Endothelial cell of umbilical vein (primary cell): ENCODE measurements around the gene CFI. TPM values are rescaled to one million over a fixed set of nuclear protein-coding genes. Genes with fewer than 3 reads are reported as not detected.

ENCODE experiments used
- BruUV-seq: library from RNA; stranded (reverse); fragments of 400-500 nt; replicated peaks from 2 replicates; lab custom pipeline; 2021; lab: Mats Ljungman, UMichigan
- CTCF ChIA-PET: fragments of 300-600, 350-600 bp; sonication (Branson Sonifier 250); formaldehyde crosslinking; loops from one replicate; lab custom pipeline; 2021; ENCODE audit warnings: antibody characterized with exemption, inconsistent platforms; lab: Charles Lee
- POLR2A ChIA-PET: fragments of 300-600, 350-600 bp; sonication (Branson Sonifier 250); formaldehyde crosslinking; loops from one replicate; lab custom pipeline; 2021; ENCODE audit warnings: antibody characterized with exemption, inconsistent platforms; lab: Charles Lee
- DNase-seq: peaks from one replicate; pipeline ENCODE4 v3.0.0-alpha.2; 2011; ENCODE audit warnings: low read depth, low spot score
- FAIRE-seq: peaks from 2 replicates; lab custom pipeline; 2011; peaks lifted over from hg19 to GRCh38; lab: Jason Lieb, UNC
- H2AFZ ChIP-seq: 2 replicates; pipeline ENCODE4 v1.6.0; 2012; ENCODE audit warnings: low read depth, low read length, control low read depth, inconsistent platforms
- H3K27ac ChIP-seq: 2 replicates; pipeline ENCODE4 v1.5.1; 2011; ENCODE audit warnings: low read depth, mild to moderate bottlenecking, control low read depth, low read length, moderate library complexity; ENCODE audit not compliant: insufficient read depth
- H3K27me3 ChIP-seq, 2 experiments: 2 replicates each; pipeline versions ENCODE4 v1.6.0 to v1.6.1; 2011; ENCODE audit warnings: low read length in 2 of 2, mixed read lengths in 1 of 2; ENCODE audit not compliant: control insufficient read depth in 2 of 2, insufficient read depth in 2 of 2
- H3K36me3 ChIP-seq, 2 experiments: 2 replicates in 1 of 2; 3 replicates in 1 of 2; pipeline ENCODE4 v1.5.1; 2011; ENCODE audit warnings: low read length in 2 of 2, mild to moderate bottlenecking in 1 of 2, moderate library complexity in 1 of 2; ENCODE audit not compliant: control insufficient read depth in 2 of 2, insufficient read depth in 2 of 2; ENCODE audit errors: extremely low read depth in 1 of 2
- H3K4me1 ChIP-seq: 3 replicates; pipeline ENCODE4 v1.5.1; 2011; ENCODE audit warnings: mild to moderate bottlenecking, low read length; ENCODE audit not compliant: control insufficient read depth, insufficient read depth; ENCODE audit errors: extremely low read depth
- H3K4me2 ChIP-seq: 2 replicates; pipeline ENCODE4 v1.6.1; 2011; ENCODE audit warnings: low read length, control low read depth, mixed read lengths; ENCODE audit not compliant: insufficient read depth
- H3K4me3 ChIP-seq, 3 experiments: fragments of 200-600 bp in 1 of 3; sonication (generic), shearing (Covaris generic) in 1 of 3; replicated peaks in 1 of 3; 2 replicates each; pipeline ENCODE4 v1.5.1; 2011 to 2016; ENCODE audit warnings: control low read depth in 3 of 3, low read length in 3 of 3, mild to moderate bottlenecking in 2 of 3, inconsistent platforms in 1 of 3, low read depth in 1 of 3, moderate library complexity in 1 of 3; ENCODE audit not compliant: insufficient read depth in 1 of 3
- H3K79me2 ChIP-seq: 2 replicates; pipeline ENCODE4 v1.6.0; 2012; ENCODE audit warnings: low read length, inconsistent platforms; ENCODE audit not compliant: control insufficient read depth, insufficient read depth
- H3K9ac ChIP-seq: replicated peaks from 2 replicates; pipeline ENCODE3; 2011; ENCODE audit warnings: low read length, control low read depth; ENCODE audit not compliant: insufficient read depth; ENCODE audit errors: extremely low read depth
- H3K9me1 ChIP-seq: replicated peaks from 3 replicates; pipeline ENCODE4 v1.6.0; 2011; ENCODE audit warnings: mild to moderate bottlenecking, low read length; ENCODE audit not compliant: control insufficient read depth, insufficient read depth; ENCODE audit errors: extremely low read depth
- H3K9me3 ChIP-seq: replicated peaks from 2 replicates; pipeline ENCODE4 v1.5.1; 2012; ENCODE audit warnings: low read length, inconsistent platforms; ENCODE audit not compliant: control insufficient read depth, insufficient read depth
- H4K20me1 ChIP-seq: replicated peaks from 2 replicates; pipeline ENCODE3; 2011; ENCODE audit warnings: mild to moderate bottlenecking, low read length; ENCODE audit not compliant: control insufficient read depth, insufficient read depth; ENCODE audit errors: extremely low read depth
- CTCF ChIP-seq, 2 donors: IDR thresholded peaks; 1 replicate in 1 of 2; 2 replicates in 1 of 2; pipeline ENCODE4 v1.5.1; 2011; ENCODE audit warnings: low read length in 2 of 2, mild to moderate bottlenecking in 2 of 2, moderate library complexity in 2 of 2, control low read depth in 1 of 2, inconsistent platforms in 1 of 2, low read depth in 1 of 2; ENCODE audit not compliant: insufficient read depth in 1 of 2; ENCODE audit errors: extremely low read depth in 1 of 2
- EZH2 ChIP-seq: IDR thresholded peaks from 2 replicates; pipeline ENCODE4 v1.6.1; 2012; ENCODE audit warnings: borderline replicate concordance, low read depth, mild to moderate bottlenecking, moderate library complexity, low read length, inconsistent platforms; ENCODE audit not compliant: severe bottlenecking
- FOS ChIP-seq: IDR thresholded peaks from 2 replicates; pipeline ENCODE4 v1.6.1; 2011; ENCODE audit warnings: mild to moderate bottlenecking, low read length, moderate library complexity, borderline replicate concordance; ENCODE audit not compliant: insufficient read depth
- GATA2 ChIP-seq: IDR thresholded peaks from 2 replicates; pipeline ENCODE4 v1.7.0; 2011; ENCODE audit warnings: low read depth, mild to moderate bottlenecking, moderate library complexity, mixed read lengths, low read length; ENCODE audit not compliant: insufficient read length, insufficient read depth
- JUN ChIP-seq: IDR thresholded peaks from 2 replicates; pipeline ENCODE4 v1.6.1; 2011; ENCODE audit warnings: borderline replicate concordance, low read depth; ENCODE audit not compliant: insufficient read length, insufficient read depth
- MAX ChIP-seq: IDR thresholded peaks from 2 replicates; pipeline ENCODE4 v1.6.1; 2011; ENCODE audit not compliant: insufficient read depth, insufficient read length
- MYC ChIP-seq: IDR thresholded peaks from one replicate; pipeline ENCODE4 v1.6.1; 2011; ENCODE audit warnings: mild to moderate bottlenecking, low read depth, low read length
- POLR2A ChIP-seq: IDR thresholded peaks from 2 replicates; pipeline ENCODE4 v1.6.1; 2012; ENCODE audit warnings: low read depth, mild to moderate bottlenecking, control low read depth, low read length
- POLR2AphosphoS5 ChIP-seq: IDR thresholded peaks from 2 replicates; pipeline ENCODE4 v1.6.1; 2012; ENCODE audit warnings: low read depth, mild to moderate bottlenecking, control low read depth, low read length, moderate library complexity; ENCODE audit not compliant: insufficient read depth
- dilution Hi-C: fragments of 300-500 bp; cut with MboI; formaldehyde crosslinking; loops from one replicate; pipeline ENCODE4 v1.15.0; 2019; ENCODE audit warnings: low sequenced_read_pairs; ENCODE audit not compliant: extremely low pct_ligation_motif_present
- intact Hi-C: fragments of 100-400 bp; cut with micrococcal nuclease; formaldehyde crosslinking; loops from one replicate; pipeline ENCODE4 v1.10.0; 2022
- polyA plus RNA-seq, 4 experiments: library from polyadenylated mRNA; depleted of rRNA in 3 of 4; stranded (reverse) in 3 of 4; unstranded in 1 of 4; fragments of >200 nt; gene quantifications; 2 replicates each; pipeline versions ENCODE4 v1.2.1 to v1.2.3, GENCODE V29; 2011 to 2012; ENCODE audit warnings: missing spikeins in 1 of 4
- total RNA-seq: library from RNA; stranded (reverse); gene quantifications from 2 replicates; pipeline ENCODE4 v1.2.3, GENCODE V29; 2021

Gene CFI
- total and polyA plus RNA-seq, 2 donors (not counting 3 experiments of a cell fraction or from before 2014, with no cell fraction given): 10.0 to 21.4 TPM

GRCh38 chr4:109816894-109817293 is 15.1 kb upstream of the CFI start:
- no peak for FAIRE-seq
- H3K36me3 ChIP-seq: peaks cover 0 to 10% of the 10 kb centered on the region in 2 experiments
- ChIA-PET POLR2A (no interaction called here), CTCF (interaction anchor here (0.5 to 1.3 kb wide), 4 partner anchors 9 to 1798 kb away, joined by 3 to 6 read pairs (median 4); partner anchors contain the start of gene CASP6)
- peaks cover 28% of the 10 kb centered on the region for H3K79me2 ChIP-seq
- peak overlapping the region; percentile 87 for H3K4me2 ChIP-seq
- TF ChIP-seq EZH2: no peak
- TF ChIP-seq POLR2AphosphoS5: no peak
- no peak for TF ChIP-seq MAX
- no peak for TF ChIP-seq CTCF (IDR thresholded peaks at IDR 0.05; ENCODE audit: extremely low read depth in 1 of 2, insufficient read depth in 1 of 2, low read depth in 1 of 2, low read length in 2 of 2)
- TF ChIP-seq GATA2: no peak
- TF ChIP-seq MYC: no peak
- TF ChIP-seq FOS: no peak
- TF ChIP-seq JUN: no peak
- no peak for TF ChIP-seq POLR2A
- no peak overlapping the region for H3K27ac ChIP-seq
- no peak overlapping the region for H2AFZ ChIP-seq
- dilution Hi-C loops (no loop called here), intact Hi-C loops (loop anchor here (10.0 kb wide), 1 partner anchor 1142 kb away; no protein-coding TSS in a partner anchor)
- peak overlapping the region; percentile 68 for H3K9ac ChIP-seq
- H4K20me1 ChIP-seq: no peaks in the 10 kb centered on the region
- H3K9me1 ChIP-seq: no peaks in the 10 kb centered on the region
- no TSS peak for BruUV-seq
- H3K4me1 ChIP-seq: peaks cover 13% of the 10 kb centered on the region
- H3K4me3 ChIP-seq: peak overlapping the region in 1 of 3 experiments; percentile 70
- DNase-seq: no peak
- no peaks in the 10 kb centered on the region for H3K27me3 ChIP-seq
- no peaks in the 10 kb centered on the region for H3K9me3 ChIP-seq
